Measurements from ENCODE around the gene CTSS.
"Not testable (repeated sequence)": the region's sequence is repeated elsewhere in the genome, so short reads cannot be mapped to it uniquely, and the experiment has no call there.

Gene CTSS

GRCh38 chr1:150775276-150775675, 9.7 kb upstream of the CTSS start:
- DNase-seq (ENCODE audit: low read depth in 2 of 2): no peak

DNA sequence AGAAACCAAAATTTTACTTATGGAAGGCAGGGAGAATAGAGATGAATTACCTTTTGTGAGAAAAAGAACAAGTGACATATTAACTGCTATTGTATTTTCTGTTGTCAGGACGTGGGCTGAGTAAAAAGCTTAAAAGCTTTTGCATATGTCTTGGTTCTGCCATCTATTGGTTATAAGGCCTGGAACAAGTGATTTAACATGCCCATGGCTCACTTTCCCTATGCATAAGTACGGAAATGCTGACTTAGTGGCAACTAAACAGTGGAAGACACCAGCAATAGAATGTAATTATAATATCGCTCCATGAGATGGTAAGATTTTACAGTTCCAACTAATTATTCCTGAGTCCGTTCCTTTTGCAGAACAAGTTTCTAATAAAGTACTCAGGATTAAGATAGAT, 6.7 kb upstream of the CTSS start:
- DNase-seq (ENCODE audit: low read depth in 2 of 2): no peak

- not testable (repeated sequence) for DNase-seq (ENCODE audit: low read depth in 2 of 2)
Measured at GRCh38 chr1:150767704-150768103, 2.1 kb upstream of the CTSS start.

GRCh38 chr1:150765977-150766301, 361 bp upstream of the CTSS start:
- DNase-seq (ENCODE audit: low read depth in 2 of 2): not testable (repeated sequence)

DNA sequence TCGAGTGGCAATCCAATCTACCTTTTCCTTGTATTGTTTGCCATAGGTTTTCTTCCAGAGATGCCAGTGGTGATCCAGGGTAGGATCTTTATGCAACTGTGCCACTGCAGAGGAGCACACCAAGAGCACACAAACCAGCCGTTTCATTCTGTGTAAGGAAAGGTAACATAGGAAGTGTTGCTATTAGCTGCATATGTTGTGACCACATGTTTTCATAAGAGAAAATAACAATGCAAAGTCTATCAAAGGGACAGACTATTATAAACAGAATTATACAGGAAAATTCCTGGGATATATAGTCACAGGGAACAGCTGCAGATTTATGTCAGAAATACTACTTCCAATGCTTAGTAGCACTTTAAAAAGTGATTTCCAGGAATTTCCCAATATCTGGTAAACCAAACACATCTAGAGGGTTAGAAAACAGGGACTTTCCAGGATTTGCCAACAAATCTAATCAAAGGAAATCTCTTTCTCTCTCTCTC, 919 bp downstream of the CTSS start:
- DNase-seq (ENCODE audit: low read depth in 2 of 2): no peak

DNA sequence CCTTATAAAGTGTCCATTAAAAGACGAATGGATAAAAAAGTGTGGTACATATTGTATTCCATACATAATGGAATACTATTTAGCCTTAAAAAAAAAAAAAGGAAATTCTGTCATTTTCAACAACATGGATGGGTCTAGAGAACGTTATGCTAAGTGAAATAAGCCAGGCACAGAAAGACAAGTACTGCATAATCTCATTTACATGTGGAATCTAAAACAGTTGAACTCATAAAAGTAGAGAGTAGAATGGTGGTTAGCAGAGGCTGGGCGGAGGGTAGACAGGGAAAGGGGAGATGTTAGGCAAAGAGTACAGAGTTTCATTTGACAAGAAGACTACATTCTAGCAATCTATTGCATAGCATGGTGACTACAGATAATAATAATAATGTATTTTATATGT, 2.6 kb downstream of the CTSS start:
- DNase-seq (ENCODE audit: low read depth in 2 of 2): no peak

DNA sequence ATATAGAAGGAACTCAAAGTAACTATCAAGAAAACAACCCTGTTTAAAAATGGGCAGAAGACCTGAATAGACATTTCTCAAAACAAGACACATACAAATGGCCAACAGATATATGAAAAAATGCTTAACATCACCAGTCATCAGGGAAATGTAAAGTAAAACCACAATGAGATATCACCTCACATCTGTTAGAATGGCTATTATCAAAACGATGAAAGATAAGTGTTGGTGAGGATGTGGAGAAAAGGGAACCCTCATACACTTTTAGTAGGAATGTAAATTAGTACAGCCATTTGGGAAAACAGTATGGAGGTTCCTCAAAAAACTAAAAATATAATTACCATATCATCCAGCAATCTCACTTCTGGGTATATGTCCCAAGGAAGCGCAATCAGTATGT, 3.0 kb downstream of the CTSS start:
- no peak for DNase-seq (ENCODE audit: low read depth in 2 of 2)

DNA sequence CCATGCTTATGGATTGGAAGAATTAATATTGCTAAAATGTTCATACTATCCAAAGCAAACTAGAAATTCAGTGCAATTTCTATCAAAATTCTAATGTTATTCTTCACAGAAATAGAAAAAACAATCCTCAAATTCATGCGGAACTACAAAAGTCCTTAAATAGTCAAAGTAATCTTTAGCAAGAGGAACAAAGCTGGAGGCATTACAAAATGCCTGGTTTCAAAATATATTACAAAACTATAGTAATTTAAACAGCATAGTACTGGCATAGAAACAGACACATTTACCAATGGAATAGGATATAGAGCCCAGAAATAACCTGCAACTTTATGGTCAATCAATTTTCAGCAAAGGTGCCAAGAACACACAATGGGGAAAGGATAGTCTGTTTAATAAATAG, 3.8 kb downstream of the CTSS start:
- no peak for DNase-seq (ENCODE audit: low read depth in 2 of 2)

DNA sequence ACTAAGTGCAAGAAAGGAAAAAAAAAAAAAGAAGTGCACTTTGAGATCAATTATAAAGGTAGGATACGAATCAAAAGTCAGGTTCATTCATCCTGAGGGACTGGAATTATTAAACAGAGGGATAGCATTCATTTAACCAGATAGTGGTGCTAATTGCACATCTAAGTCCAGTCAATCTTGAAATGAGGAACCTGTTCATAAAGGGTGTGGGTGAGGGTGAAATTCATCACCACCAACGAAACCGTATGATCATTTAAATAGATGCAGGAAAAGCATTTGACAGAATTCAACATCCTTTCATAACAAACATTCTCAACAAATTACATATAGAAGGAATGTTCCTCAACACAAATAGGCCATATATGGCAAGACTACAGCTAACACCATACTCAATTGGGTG, 5.6 kb downstream of the CTSS start:
- DNase-seq (ENCODE audit: low read depth in 2 of 2): no peak

GRCh38 chr1:150753416-150753815, 12.2 kb downstream of the CTSS start:
- no peak for DNase-seq (ENCODE audit: low read depth in 2 of 2)

GRCh38 chr1:150751443-150751842, 14.1 kb downstream of the CTSS start:
- DNase-seq (ENCODE audit: low read depth in 2 of 2): no peak

DNA sequence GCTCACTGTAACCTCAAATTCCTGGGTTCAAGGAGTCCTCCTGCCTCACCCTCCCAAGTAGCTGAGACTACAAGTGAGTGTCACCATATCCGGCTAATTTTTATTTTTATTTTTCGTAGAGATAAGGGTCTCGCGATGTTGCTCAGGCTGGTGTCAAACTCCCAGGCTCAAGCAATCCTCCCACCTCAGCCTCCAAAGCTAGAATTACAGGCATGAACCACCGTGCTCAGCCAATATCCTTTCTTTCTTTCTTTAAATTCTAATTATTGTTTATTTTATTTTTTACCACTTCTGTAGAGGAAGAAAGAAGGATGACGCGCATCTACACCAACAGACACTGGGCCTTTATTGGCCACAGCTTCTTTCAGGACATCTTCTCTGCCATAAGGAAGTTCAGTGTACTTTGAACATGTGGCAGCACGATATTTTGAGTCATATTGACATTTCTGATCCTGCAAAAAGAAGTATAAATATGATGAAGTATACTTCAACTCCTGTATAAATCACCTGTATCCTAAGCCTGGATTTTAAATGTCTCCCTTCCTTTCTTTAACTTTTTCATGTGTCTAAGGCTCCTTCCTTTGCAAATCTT, 15.8 kb downstream of the CTSS start:
- DNase-seq (ENCODE audit: low read depth in 2 of 2): no peak

DNA sequence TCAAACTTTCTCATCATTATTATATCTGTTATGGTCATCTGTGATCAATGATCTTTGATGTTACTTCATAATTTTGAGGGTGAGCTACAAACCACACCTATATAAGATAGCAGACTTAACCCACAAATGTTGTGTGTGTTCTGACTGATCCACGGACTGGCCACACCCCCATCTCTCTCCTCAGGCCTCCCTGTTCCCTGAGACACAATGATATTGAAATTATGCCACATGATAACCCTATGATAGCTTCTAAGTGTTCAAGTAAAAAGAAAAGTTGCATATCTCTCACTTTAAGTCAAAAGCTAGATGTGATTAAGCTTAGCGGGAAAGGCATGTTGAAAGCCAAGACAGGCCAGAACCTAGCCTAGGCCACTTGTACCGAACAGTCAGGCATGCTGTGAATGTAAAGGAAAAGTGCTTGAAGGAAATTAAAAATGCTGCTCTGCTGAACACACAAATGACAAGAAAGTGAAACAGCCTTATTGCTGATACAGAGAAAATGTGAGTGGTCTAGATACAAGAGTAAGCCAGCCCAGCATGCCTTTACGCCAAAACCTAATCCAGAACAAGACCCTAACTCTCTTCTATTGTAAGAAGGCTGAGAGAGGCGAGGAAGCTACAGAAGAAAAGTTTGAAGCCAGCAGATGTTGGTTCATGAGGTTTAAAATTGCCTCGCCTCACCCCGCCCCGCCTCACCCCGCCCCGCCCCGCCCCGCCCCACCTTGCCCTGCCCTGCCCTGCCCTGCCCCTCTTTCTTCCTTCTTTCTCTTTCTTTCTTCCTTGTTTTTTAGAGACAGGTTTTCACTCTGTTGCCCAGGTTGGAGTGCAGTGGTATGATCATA, 16.5 kb downstream of the CTSS start:
- DNase-seq (ENCODE audit: low read depth in 2 of 2): no peak

DNA sequence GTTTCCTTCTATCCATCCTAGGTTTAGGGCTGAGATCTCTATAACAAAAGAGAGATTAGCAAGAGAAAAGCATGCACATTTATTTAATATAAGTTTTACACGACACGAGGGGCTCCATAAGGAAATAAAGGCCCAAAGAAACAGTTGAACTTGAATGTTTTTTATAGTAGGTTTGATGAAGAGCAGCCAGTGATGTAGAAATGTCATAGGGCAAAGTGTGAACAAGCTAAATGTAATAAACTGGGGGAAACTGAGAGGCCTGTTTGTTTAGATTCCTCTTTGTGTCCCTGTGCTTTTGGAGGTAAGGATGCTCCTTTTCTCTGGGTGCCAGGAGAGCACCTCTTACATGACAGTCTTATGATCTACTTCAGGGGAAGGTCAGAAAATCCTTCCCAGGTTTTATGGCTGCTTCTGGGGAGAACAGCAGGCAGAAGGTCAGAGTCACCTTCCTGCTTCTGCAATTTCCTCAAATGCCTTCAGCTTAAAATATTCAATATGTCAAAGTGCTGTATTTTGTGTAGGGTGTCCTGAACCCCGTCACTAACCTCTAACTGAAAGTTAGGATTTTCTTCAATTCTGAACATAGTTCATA, 35.4 kb downstream of the CTSS start:
- DNase-seq (ENCODE audit: low read depth in 2 of 2): no peak

GRCh38 chr1:150724336-150724735, 41.2 kb downstream of the CTSS start:
- no peak for DNase-seq (ENCODE audit: low read depth in 2 of 2)

GRCh38 chr1:150720703-150721102, 44.9 kb downstream of the CTSS start, which contains the start of gene HORMAD1:
Gene HORMAD1 (minus strand): TSS chr1:150720895. CDS start chr1:150719505, 1,390 bp downstream.
- DNase-seq (ENCODE audit: low read depth in 2 of 2): no peak

DNA sequence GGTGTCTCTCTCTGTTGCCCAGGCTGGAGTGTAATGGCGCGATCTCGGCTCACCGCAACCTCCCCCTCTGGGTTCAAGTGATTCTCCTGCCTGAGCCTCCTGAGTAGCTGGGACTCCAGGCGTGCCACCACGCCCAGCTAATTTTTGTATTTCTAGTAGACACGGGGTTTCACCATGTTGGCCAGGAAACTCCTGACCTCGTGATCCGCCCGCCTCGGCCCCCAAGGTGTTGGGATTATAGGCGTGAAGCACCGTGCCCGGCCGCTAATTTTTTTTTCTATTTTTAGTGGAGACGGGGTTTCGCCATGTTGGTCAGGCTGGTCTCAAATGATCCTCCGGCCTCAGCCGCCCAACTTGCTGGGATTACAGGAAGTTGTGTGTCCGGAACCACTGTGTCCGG, 45.5 kb downstream of the CTSS start:
- DNase-seq (ENCODE audit: low read depth in 2 of 2): no peak

- DNase-seq (ENCODE audit: low read depth in 2 of 2): no peak
Measured at GRCh38 chr1:150718225-150718891, 47.2 kb downstream of the CTSS start.

- DNase-seq (ENCODE audit: low read depth in 2 of 2): not testable (repeated sequence)
Measured at GRCh38 chr1:150709031-150709430, 56.5 kb downstream of the CTSS start.

DNA sequence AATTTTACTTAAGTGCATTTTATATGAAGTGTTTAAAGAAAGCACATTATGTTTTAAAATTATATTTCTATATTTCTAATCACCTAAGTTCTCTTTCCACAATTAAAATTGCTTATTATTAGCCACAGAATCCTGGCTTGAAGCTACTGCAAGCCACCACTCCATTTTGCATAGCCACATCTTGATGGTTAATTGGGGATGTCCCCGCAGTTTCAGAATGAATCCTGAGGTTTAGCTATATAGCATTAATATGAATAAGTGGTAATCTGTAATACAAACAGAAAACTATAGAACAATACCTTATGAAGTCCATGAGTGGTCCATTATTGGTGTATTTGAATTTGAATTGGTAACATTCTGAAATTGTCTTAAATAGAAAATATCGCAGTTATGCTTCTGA, 57.0 kb downstream of the CTSS start:
- no peak for DNase-seq (ENCODE audit: low read depth in 2 of 2)

GRCh38 chr1:150706091-150706490, 59.5 kb downstream of the CTSS start:
- no peak for DNase-seq (ENCODE audit: low read depth in 2 of 2)

DNA sequence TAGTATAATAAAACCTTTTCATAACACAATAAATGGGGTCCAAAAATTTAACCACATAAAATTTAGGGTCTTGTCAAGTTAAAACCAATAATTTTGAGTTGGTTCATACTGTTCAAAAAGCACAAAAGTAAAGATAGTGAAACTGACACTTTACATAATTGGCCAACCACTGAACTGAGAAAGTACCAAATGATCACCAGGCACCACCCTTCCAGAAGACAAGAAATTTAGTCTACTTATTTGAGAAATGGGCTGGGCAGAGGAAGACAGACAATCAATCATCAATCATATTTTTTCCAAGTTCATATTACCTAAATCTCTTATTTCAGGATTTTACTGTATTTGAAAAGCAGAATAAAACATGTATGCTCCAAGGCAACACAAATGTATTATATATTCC, 62.2 kb downstream of the CTSS start:
- DNase-seq (ENCODE audit: low read depth in 2 of 2): no peak
